Uterus (tissue), 2 donors: ENCODE measurements around the gene SORT1.

Source experiments
- POLR2A ChIP-seq, 2 donors: fragments of 450-650 bp; IDR thresholded peaks; one replicate each; pipeline ENCODE4 v1.6.1; 2016; ENCODE audit warnings: antibody characterized with exemption in 2 of 2, mild to moderate bottlenecking in 1 of 2, moderate library complexity in 1 of 2
- TF ChIP-seq, protein P1 (sequence below), 4 experiments: fragments of 200-600 bp in 2 of 4; fragments of 450-650 bp in 2 of 4; sonication (generic) in 2 of 4; IDR thresholded peaks; one replicate each; pipeline ENCODE4 v1.5.1; 2016 to 2019; ENCODE audit warnings: antibody characterized with exemption in 4 of 4, mild to moderate bottlenecking in 2 of 4, moderate library complexity in 1 of 4

DNA sequence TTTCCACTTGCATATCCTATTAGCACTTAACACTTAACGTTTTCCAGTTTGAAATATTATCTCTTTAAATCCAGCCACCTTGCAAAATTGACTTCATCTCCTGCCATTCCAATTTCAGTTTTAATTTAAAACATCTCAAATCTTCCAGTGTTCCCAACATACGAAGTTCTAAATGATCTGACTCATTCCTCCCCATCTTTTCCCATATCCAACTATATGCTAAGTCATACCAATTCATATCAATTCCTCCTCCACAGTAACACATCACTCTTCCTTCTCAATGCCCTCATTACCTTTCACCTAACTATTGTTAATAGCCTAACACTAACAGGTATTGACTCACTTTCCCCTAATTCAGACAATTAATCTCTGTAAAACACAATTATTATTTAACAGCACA, 25.8 kb upstream of the SORT1 start:
- TF ChIP-seq, protein P1, sequence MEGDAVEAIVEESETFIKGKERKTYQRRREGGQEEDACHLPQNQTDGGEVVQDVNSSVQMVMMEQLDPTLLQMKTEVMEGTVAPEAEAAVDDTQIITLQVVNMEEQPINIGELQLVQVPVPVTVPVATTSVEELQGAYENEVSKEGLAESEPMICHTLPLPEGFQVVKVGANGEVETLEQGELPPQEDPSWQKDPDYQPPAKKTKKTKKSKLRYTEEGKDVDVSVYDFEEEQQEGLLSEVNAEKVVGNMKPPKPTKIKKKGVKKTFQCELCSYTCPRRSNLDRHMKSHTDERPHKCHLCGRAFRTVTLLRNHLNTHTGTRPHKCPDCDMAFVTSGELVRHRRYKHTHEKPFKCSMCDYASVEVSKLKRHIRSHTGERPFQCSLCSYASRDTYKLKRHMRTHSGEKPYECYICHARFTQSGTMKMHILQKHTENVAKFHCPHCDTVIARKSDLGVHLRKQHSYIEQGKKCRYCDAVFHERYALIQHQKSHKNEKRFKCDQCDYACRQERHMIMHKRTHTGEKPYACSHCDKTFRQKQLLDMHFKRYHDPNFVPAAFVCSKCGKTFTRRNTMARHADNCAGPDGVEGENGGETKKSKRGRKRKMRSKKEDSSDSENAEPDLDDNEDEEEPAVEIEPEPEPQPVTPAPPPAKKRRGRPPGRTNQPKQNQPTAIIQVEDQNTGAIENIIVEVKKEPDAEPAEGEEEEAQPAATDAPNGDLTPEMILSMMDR (IDR thresholded peaks at IDR 0.05), result no peak
- TF ChIP-seq POLR2A (IDR thresholded peaks at IDR 0.05), result no peak
